ENCODE data around the gene FGFRL1. TPM values are rescaled to one million over a fixed set of nuclear protein-coding genes. Genes with fewer than 3 reads are reported as not detected.

FGFRL1 gene
- total and polyA plus RNA-seq, 2 of the 13 experiments (the other 11 are each of a cell fraction or from before 2014, with no cell fraction given), result 19.1 to 30.6 TPM

DNA sequence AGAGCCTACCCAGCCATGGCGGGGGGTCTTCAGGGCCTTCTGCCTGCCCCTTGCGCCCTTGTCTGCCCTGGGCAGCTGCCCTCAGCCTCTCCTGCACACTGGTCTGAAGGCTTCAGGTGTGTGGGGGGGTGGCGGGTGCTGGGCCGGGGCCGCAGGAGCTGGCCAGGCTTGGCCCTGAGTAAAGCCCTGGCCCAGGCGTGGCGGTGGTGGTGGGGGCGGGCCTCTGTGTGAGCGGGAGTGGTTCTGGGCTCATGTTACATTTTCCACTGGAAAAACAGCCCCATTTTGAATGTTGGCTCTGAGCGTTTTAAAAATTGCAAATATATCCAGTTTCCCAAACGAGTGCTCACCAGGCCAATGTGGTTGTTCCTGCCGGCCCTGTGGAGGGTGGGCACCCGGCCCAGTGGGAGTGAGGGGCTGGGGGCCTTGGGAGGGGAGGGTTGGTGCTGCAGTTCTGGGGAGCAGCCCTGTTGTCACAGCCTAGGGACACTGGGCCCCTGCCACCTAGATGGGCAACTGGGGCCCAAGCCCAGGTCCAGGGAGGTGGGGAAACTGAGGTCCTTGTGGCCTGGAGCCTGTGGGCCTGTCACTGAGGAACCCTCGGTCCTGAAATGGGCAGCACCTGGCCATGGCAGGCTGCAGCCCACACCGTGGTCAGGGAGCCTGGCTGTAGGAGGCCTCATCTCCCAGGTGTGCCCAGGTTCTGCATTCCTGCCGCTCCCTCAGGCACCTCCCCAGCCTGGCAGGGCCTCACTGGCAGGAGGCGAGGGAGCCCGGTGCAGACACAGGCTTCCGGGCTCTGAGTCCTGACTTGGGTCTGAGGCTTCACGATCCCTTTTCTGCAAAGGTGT is 28.3 kb downstream of the FGFRL1 start:
- in situ Hi-C loops (cut with HindIII; ENCODE audit: extremely low pct_ligation_motif_present, low pct_unique_long_range_greater_than_20kb), result no loop called here
- no peak overlapping the region for H3K9ac ChIP-seq (ENCODE audit: insufficient read depth, low read depth, low read length)
- H4K20me1 ChIP-seq (ENCODE audit: insufficient read depth, low read length), result peaks cover 8% of the 10 kb centered on the region; the same call in 1 of the 2 replicates
- no peak overlapping the region for H2AFZ ChIP-seq (ENCODE audit: low read length)
- CTCF ChIA-PET (ENCODE audit: low intra/inter-chr PET ratio, low total read pairs), result no interaction called here
- no peaks in the 10 kb centered on the region for H3K79me2 ChIP-seq (ENCODE audit: insufficient read depth, low read length)
- 39% methylated on average over 6 of the region's 20 CpGs for WGBS (ENCODE audit: low lambda C conversion rate)
- H3K36me3 ChIP-seq (replicated peaks in 1 of 2; ENCODE audit: control insufficient read depth in 1 of 2, insufficient read depth in 2 of 2, low read length in 2 of 2), result no peaks in the 10 kb centered on the region
- no peaks in the 10 kb centered on the region for H3K9me3 ChIP-seq (ENCODE audit: low read length)
- H3K4me3 ChIP-seq (replicated peaks in 1 of 3; ENCODE audit: insufficient read depth in 1 of 3, low read depth in 2 of 3, low read length in 3 of 3), result peak overlapping the region in 1 of 3 experiments; percentile 14; a peak in 1 of 6 replicates
- no peak overlapping the region for H3K27ac ChIP-seq (ENCODE audit: extremely low read length, insufficient read depth, low read length)
- POLR2A ChIA-PET, result no interaction called here
- ATAC-seq (peak; percentile 33), DNase-seq (ENCODE audit: low spot score) (no peak), FAIRE-seq (no peak)
- peak overlapping the region; percentile 46; the same call in 1 of the 2 replicates for H3K4me2 ChIP-seq (ENCODE audit: low read depth, low read length)
- no TSS peak for BruUV-seq (replicated peaks)
- intact Hi-C loops (cut with micrococcal nuclease; ENCODE audit: unreplicated experiment), result loop anchor here (5.0 kb wide), 1 partner anchor 33 kb away; no protein-coding TSS in a partner anchor
- H3K4me1 ChIP-seq (ENCODE audit: insufficient read depth, low read length), result peaks cover 78% of the 10 kb centered on the region
- H3K27me3 ChIP-seq (ENCODE audit: control insufficient read depth in 1 of 2, insufficient read depth in 2 of 2, low read length in 2 of 2), result peaks cover 17 to 72% of the 10 kb centered on the region in 2 experiments
- no peak for TF ChIP-seq ZNF788 (CRISPR knock-in tag; IDR thresholded peaks at IDR 0.05; ENCODE audit: borderline replicate concordance)
- no peak for TF ChIP-seq ZNF770 (CRISPR knock-in tag; IDR thresholded peaks at IDR 0.05)
- TF ChIP-seq ZNF772 (CRISPR knock-in tag; IDR thresholded peaks at IDR 0.05), result no peak
- no peak for TF ChIP-seq CREB1 (IDR thresholded peaks at IDR 0.05)
- TF ChIP-seq CREB1 (CRISPR knock-in tag; IDR thresholded peaks at IDR 0.05), result no peak
- no peak for TF ChIP-seq POLR2G (IDR thresholded peaks at IDR 0.05; ENCODE audit: low read depth, low read length)
- TF ChIP-seq AHR (CRISPR knock-in tag; IDR thresholded peaks at IDR 0.05), result no peak
- TF ChIP-seq SIX4 (CRISPR knock-in tag; IDR thresholded peaks at IDR 0.05), result peak; percentile 65
- TF ChIP-seq IRF9 (CRISPR knock-in tag; IDR thresholded peaks at IDR 0.05; ENCODE audit: borderline replicate concordance), result no peak
- 0 out of 2 replicates have a peak, but pooled peaks have one; percentile 30 for TF ChIP-seq ZFP91 (CRISPR knock-in tag; IDR thresholded peaks at IDR 0.05; ENCODE audit: borderline replicate concordance)
- TF ChIP-seq KDM1A (CRISPR knock-in tag; IDR thresholded peaks at IDR 0.05), result no peak
- TF ChIP-seq ZNF740 (CRISPR knock-in tag; IDR thresholded peaks at IDR 0.05), result peak; percentile 48; the same call in 1 of the 2 replicates
- TF ChIP-seq HOMEZ (CRISPR knock-in tag; IDR thresholded peaks at IDR 0.05; ENCODE audit: low read depth), result no peak

Data from HepG2 (cell line).